ENCODE data around the gene CCM2.

The CCM2 gene

DNA sequence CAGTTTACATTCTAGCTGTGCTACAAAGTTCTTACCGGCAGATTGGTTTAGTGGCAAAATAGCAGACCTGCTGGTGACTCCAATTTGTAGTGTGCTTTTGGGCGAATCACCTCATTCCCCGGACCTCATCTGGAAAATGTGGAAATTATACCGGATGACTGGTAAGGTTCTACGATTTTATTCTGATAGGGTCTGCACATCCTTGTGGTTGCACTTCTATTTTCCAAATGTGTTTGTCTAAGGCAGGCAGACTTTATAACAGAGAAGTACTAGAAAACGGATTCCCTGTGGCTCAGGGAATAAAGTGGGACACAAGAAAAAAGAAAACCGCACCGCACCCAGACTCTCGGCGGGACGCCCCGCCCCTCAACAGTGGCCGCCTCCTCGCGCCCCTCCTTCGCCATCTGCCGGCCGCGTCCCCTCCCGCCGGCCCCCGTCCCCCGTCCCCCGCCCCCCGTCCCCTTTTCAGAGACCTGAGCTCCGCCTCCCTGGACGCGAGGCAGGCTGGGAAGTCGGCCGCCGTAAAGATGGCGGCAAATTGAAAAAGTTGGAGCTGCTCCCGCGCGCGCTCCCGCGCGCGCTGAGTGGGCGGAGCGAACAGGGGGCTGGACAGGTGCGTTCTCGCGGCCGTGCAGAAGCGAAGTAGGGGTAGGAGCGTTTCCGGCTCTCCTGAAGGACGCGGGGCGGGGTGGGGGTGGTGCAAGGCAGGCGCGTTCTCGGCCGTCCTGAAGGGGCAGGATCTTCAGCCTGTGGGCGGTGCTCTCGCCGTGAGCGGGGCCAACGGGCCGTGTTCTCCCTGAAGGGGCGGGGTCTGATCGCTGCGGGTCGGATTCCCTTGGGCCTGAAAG, 532 bp upstream of the CCM2 start:
- TF ChIP-seq CTCF (IDR thresholded peaks at IDR 0.05; ENCODE audit: borderline replicate concordance, insufficient read depth, low read depth, low read length), result no peak

DNA sequence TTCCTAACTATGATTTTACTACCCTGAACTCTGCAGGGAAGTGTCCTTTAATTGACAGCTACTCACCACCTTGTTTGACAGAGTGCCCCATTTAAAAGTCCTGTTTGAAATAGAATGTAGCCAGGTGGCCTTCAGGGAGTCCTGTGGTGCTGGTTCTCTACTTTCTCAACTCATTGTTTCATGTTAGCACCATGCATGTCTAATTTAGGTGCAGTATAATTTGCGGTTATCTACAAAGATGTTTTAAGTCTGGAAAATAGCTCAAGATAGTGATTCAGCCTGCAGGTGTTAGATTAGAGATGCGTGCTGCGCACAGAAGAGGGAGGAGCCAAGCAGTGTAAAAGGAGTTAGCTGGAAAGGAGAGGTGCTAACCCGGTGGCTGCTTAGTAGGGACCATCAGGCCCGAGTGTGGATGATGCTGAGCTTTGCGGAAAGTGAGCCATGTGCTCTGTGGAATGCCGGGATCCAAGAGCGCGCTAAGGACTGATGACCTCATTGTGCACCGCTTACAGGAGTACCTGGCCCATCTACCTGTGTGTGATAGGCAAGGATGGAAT, 1.2 kb downstream of the CCM2 start:
- peak overlapping the region; percentile 87 for H3K4me3 ChIP-seq (ENCODE audit: low read depth, low read length)
- no peak for TF ChIP-seq CTCF (IDR thresholded peaks at IDR 0.05; ENCODE audit: borderline replicate concordance, insufficient read depth, low read depth, low read length)

More for the DNA sequence above, 532 bp upstream of the CCM2 start:
- H3K4me3 ChIP-seq (ENCODE audit: low read depth, low read length), result peak overlapping the region; percentile 67

GRCh38 chr7:45001826-45002225, 1.8 kb downstream of the CCM2 start:
- no peak overlapping the region for H3K4me3 ChIP-seq (ENCODE audit: low read depth, low read length)

GRCh38 chr7:45003789-45004188, 3.8 kb downstream of the CCM2 start:
- H3K4me3 ChIP-seq (ENCODE audit: low read depth, low read length), result no peak overlapping the region
- no peak for TF ChIP-seq CTCF (IDR thresholded peaks at IDR 0.05; ENCODE audit: borderline replicate concordance, insufficient read depth, low read depth, low read length)

More at GRCh38 chr7:45001826-45002225, 1.8 kb downstream of the CCM2 start:
- no peak for TF ChIP-seq CTCF (IDR thresholded peaks at IDR 0.05; ENCODE audit: borderline replicate concordance, insufficient read depth, low read depth, low read length)

DNA sequence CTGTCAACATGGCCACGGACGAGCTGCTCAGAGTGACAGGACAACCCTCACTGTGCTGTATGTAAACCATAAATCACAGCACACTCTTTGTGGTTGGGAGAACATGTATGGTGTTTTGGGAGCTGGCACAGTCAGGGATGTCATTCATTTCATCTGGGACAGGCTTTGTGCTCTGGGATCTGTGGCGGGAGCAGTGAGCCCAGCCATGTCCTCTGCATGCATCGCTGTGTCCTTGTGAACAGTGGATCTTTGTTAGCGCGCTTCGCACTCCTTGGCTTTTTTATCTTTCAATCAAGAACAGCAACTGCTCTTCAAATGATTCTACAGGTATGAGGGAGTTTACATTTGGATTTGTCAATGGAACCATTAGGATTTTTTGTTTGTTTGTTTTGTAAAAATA, 7.1 kb downstream of the CCM2 start:
- H3K4me3 ChIP-seq (ENCODE audit: low read depth, low read length), result no peak overlapping the region

GRCh38 chr7:45007571-45008328, 7.7 kb downstream of the CCM2 start:
- TF ChIP-seq CTCF (IDR thresholded peaks at IDR 0.05; ENCODE audit: borderline replicate concordance, insufficient read depth, low read depth, low read length), result no peak
- no peak overlapping the region for H3K4me3 ChIP-seq (ENCODE audit: low read depth, low read length)

More for the DNA sequence above, 7.1 kb downstream of the CCM2 start:
- no peak for TF ChIP-seq CTCF (IDR thresholded peaks at IDR 0.05; ENCODE audit: borderline replicate concordance, insufficient read depth, low read depth, low read length)

All from GM12875 (cell line).